ENCODE data around the gene REL.

REL gene

GRCh38 chr2:60966507-60967405, 85.4 kb downstream of the REL start:
- no peak for DNase-seq

GRCh38 chr2:60972889-60973656, 91.7 kb downstream of the REL start:
- DNase-seq: no peak

GRCh38 chr2:60973705-60974104, 92.3 kb downstream of the REL start:
- DNase-seq: no peak

- no peak for DNase-seq
Observed at GRCh38 chr2:60974652-60975051, 93.3 kb downstream of the REL start.
